ENCODE data around the gene EPB41. TPM values are rescaled to one million over a fixed set of nuclear protein-coding genes. Genes with fewer than 3 reads are reported as not detected.

EPB41 gene
- total and polyA plus RNA-seq, 2 donors (not counting 3 experiments of a cell fraction or from before 2014, with no cell fraction given) = 22.3 to 45.7 TPM

- no peaks in the 10 kb centered on the region for H3K27me3 ChIP-seq (ENCODE audit: control insufficient read depth in 2 of 2, insufficient read depth in 2 of 2, low read length in 2 of 2)
Measured at GRCh38 chr1:28877132-28877781, 37.1 kb upstream of the EPB41 start.

More at GRCh38 chr1:28877132-28877781, 37.1 kb upstream of the EPB41 start:
- ChIA-PET CTCF (interaction anchor here (0.5 to 7.8 kb wide), 102 partner anchors 10 to 1831 kb away, joined by 3 to 389 read pairs (median 4); partner anchors contain the start of genes EPB41, GMEB1, MECR and RCC1), POLR2A (interaction anchor here (0.9 to 2.1 kb wide), 4 partner anchors 229 to 360 kb away, joined by 3 to 5 read pairs (median 5); partner anchors contain the start of genes RNU11 and TAF12)
- Histone ChIP-seq H3K9me3 (replicated peaks; ENCODE audit: control insufficient read depth, insufficient read depth, low read length) (no peaks in the 10 kb centered on the region), H2AFZ (ENCODE audit: low read depth, low read length) (no peak overlapping the region), H3K79me2 (ENCODE audit: control insufficient read depth, insufficient read depth, low read length) (no peaks in the 10 kb centered on the region), H3K36me3 (ENCODE audit: control insufficient read depth in 2 of 2, extremely low read depth in 1 of 2, insufficient read depth in 2 of 2, low read length in 2 of 2) (no peaks in the 10 kb centered on the region), H3K4me1 (ENCODE audit: control insufficient read depth, extremely low read depth, insufficient read depth, low read length) (no peaks in the 10 kb centered on the region), H3K27ac (ENCODE audit: insufficient read depth, low read depth, low read length) (no peak overlapping the region), H3K9me1 (replicated peaks; ENCODE audit: control insufficient read depth, extremely low read depth, insufficient read depth, low read length) (no peaks in the 10 kb centered on the region), H3K4me3 (replicated peaks in 1 of 3; ENCODE audit: insufficient read depth in 1 of 3, low read depth in 1 of 3, low read length in 3 of 3) (no peak overlapping the region), H4K20me1 (replicated peaks; ENCODE audit: control insufficient read depth, extremely low read depth, insufficient read depth, low read length) (no peaks in the 10 kb centered on the region), H3K9ac (replicated peaks; ENCODE audit: extremely low read depth, insufficient read depth, low read length) (no peak overlapping the region), H3K4me2 (ENCODE audit: insufficient read depth, low read length) (no peak overlapping the region)
- intact Hi-C loops (cut with micrococcal nuclease) = loop anchor here (1.0 to 2.0 kb wide), 6 partner anchors 92 to 628 kb away; partner anchors contain the start of gene RNU11
- FAIRE-seq (peak; percentile 97), DNase-seq (ENCODE audit: low read depth, low spot score) (peak; percentile 73)
- no peak for TF ChIP-seq POLR2A (IDR thresholded peaks at IDR 0.05; ENCODE audit: low read depth, low read length)
- TF ChIP-seq POLR2AphosphoS5 (IDR thresholded peaks at IDR 0.05; ENCODE audit: insufficient read depth, low read depth, low read length) = no peak
- no peak for TF ChIP-seq GATA2 (IDR thresholded peaks at IDR 0.05; ENCODE audit: insufficient read depth, insufficient read length, low read depth, low read length)
- TF ChIP-seq MAX (IDR thresholded peaks at IDR 0.05; ENCODE audit: insufficient read depth, insufficient read length) = peak; percentile 27
- TF ChIP-seq FOS (IDR thresholded peaks at IDR 0.05; ENCODE audit: borderline replicate concordance, insufficient read depth, low read length) = no peak
- peak; percentile 86 to 92 for TF ChIP-seq CTCF (IDR thresholded peaks at IDR 0.05; ENCODE audit: extremely low read depth in 1 of 2, insufficient read depth in 1 of 2, low read depth in 1 of 2, low read length in 2 of 2)
- no peak for TF ChIP-seq EZH2 (IDR thresholded peaks at IDR 0.05; ENCODE audit: borderline replicate concordance, low read depth, low read length, severe bottlenecking)
- no peak for TF ChIP-seq JUN (IDR thresholded peaks at IDR 0.05; ENCODE audit: borderline replicate concordance, insufficient read depth, insufficient read length, low read depth)
- TF ChIP-seq MYC (IDR thresholded peaks at IDR 0.05; ENCODE audit: low read depth, low read length) = no peak
- dilution Hi-C loops (cut with MboI; ENCODE audit: extremely low pct_ligation_motif_present, low sequenced_read_pairs) = no loop called here
- BruUV-seq (replicated peaks) = no TSS peak

Measured in endothelial cell of umbilical vein (primary cell).